Measurements from ENCODE around the gene AKT2.

AKT2 gene

GRCh38 chr19:40254714-40255418, 30.3 kb downstream of the AKT2 start:
- Histone ChIP-seq H3K36me3 (ENCODE audit: control insufficient read depth in 4 of 4, insufficient read depth in 4 of 4, low read length in 3 of 4) (peaks cover 0 to 56% (median 41%) of the 10 kb centered on the region in 4 experiments), H3K4me3 (ENCODE audit: control insufficient read depth in 1 of 7, extremely low read depth in 1 of 7, insufficient read depth in 4 of 7, low read depth in 2 of 7, low read length in 6 of 7) (no peak overlapping the region), H3K4me1 (ENCODE audit: control extremely low read depth in 1 of 4, control insufficient read depth in 4 of 4, insufficient read depth in 4 of 4, low read length in 3 of 4) (no peaks in the 10 kb centered on the region), H3K9me3 (ENCODE audit: control extremely low read depth in 1 of 5, control insufficient read depth in 4 of 5, insufficient read depth in 2 of 5, low read depth in 1 of 5, low read length in 4 of 5) (no peaks in the 10 kb centered on the region), H3K27ac (ENCODE audit: insufficient read depth in 1 of 2, low read depth in 1 of 2, low read length in 2 of 2, poor library complexity in 1 of 2, severe bottlenecking in 2 of 2) (no peak overlapping the region), H3K27me3 (replicated peaks in 2 of 5; ENCODE audit: control insufficient read depth in 4 of 5, insufficient read depth in 5 of 5, low read length in 4 of 5) (no peaks in the 10 kb centered on the region)
- DNase-seq: no peak
- ChIA-PET CTCF (interaction anchor here (1.0 to 2.2 kb wide), 2 partner anchors 14 to 26 kb away, joined by 4 to 5 read pairs; no protein-coding TSS in a partner anchor), POLR2A (no interaction called here)
- 97% methylated on average over 16 of the region's 16 CpGs for WGBS (ENCODE audit: insufficient coverage)

GRCh38 chr19:40253611-40254092, 31.5 kb downstream of the AKT2 start:
- ChIA-PET POLR2A (no interaction called here), CTCF (interaction anchor here (0.6 to 2.2 kb wide), 2 partner anchors 27 to 31 kb away, joined by 3 to 5 read pairs; partner anchors contain the start of gene AKT2)
- no peaks in the 10 kb centered on the region for H3K27me3 ChIP-seq (replicated peaks in 2 of 5; ENCODE audit: control insufficient read depth in 4 of 5, insufficient read depth in 5 of 5, low read length in 4 of 5)
- no peaks in the 10 kb centered on the region for H3K9me3 ChIP-seq (ENCODE audit: control extremely low read depth in 1 of 5, control insufficient read depth in 4 of 5, insufficient read depth in 2 of 5, low read depth in 1 of 5, low read length in 4 of 5)
- peaks cover 0 to 63% (median 41%) of the 10 kb centered on the region in 4 experiments for H3K36me3 ChIP-seq (ENCODE audit: control insufficient read depth in 4 of 4, insufficient read depth in 4 of 4, low read length in 3 of 4)
- no peak overlapping the region for H3K27ac ChIP-seq (ENCODE audit: insufficient read depth in 1 of 2, low read depth in 1 of 2, low read length in 2 of 2, poor library complexity in 1 of 2, severe bottlenecking in 2 of 2)
- DNase-seq: no peak
- no peak overlapping the region for H3K4me3 ChIP-seq (ENCODE audit: control insufficient read depth in 1 of 7, extremely low read depth in 1 of 7, insufficient read depth in 4 of 7, low read depth in 2 of 7, low read length in 6 of 7)
- 93% methylated on average over 6 of the region's 8 CpGs for WGBS (ENCODE audit: insufficient coverage)
- H3K4me1 ChIP-seq (ENCODE audit: control extremely low read depth in 1 of 4, control insufficient read depth in 4 of 4, insufficient read depth in 4 of 4, low read length in 3 of 4): peaks cover 0 to 6% (median 2%) of the 10 kb centered on the region in 4 experiments

GRCh38 chr19:40252395-40252794, 32.8 kb downstream of the AKT2 start:
- Histone ChIP-seq H3K27me3 (replicated peaks in 2 of 5; ENCODE audit: control insufficient read depth in 4 of 5, insufficient read depth in 5 of 5, low read length in 4 of 5) (no peaks in the 10 kb centered on the region), H3K9me3 (ENCODE audit: control extremely low read depth in 1 of 5, control insufficient read depth in 4 of 5, insufficient read depth in 2 of 5, low read depth in 1 of 5, low read length in 4 of 5) (no peaks in the 10 kb centered on the region), H3K4me1 (ENCODE audit: control extremely low read depth in 1 of 4, control insufficient read depth in 4 of 4, insufficient read depth in 4 of 4, low read length in 3 of 4) (peaks cover 0 to 6% (median 2%) of the 10 kb centered on the region in 4 experiments), H3K36me3 (ENCODE audit: control insufficient read depth in 4 of 4, insufficient read depth in 4 of 4, low read length in 3 of 4) (peaks cover 3 to 75% (median 48%) of the 10 kb centered on the region in 4 experiments), H3K27ac (ENCODE audit: insufficient read depth in 1 of 2, low read depth in 1 of 2, low read length in 2 of 2, poor library complexity in 1 of 2, severe bottlenecking in 2 of 2) (no peak overlapping the region), H3K4me3 (ENCODE audit: control insufficient read depth in 1 of 7, extremely low read depth in 1 of 7, insufficient read depth in 4 of 7, low read depth in 2 of 7, low read length in 6 of 7) (no peak overlapping the region)
- ChIA-PET CTCF (no interaction called here), POLR2A (no interaction called here)
- WGBS (ENCODE audit: insufficient coverage): 95% methylated on average over 6 of the region's 7 CpGs
- DNase-seq: no peak

- Histone ChIP-seq H3K4me1 (ENCODE audit: control extremely low read depth in 1 of 4, control insufficient read depth in 4 of 4, insufficient read depth in 4 of 4, low read length in 3 of 4) (peaks cover 0 to 6% (median 2%) of the 10 kb centered on the region in 4 experiments), H3K9me3 (ENCODE audit: control extremely low read depth in 1 of 5, control insufficient read depth in 4 of 5, insufficient read depth in 2 of 5, low read depth in 1 of 5, low read length in 4 of 5) (no peaks in the 10 kb centered on the region), H3K27me3 (replicated peaks in 2 of 5; ENCODE audit: control insufficient read depth in 4 of 5, insufficient read depth in 5 of 5, low read length in 4 of 5) (no peaks in the 10 kb centered on the region), H3K36me3 (ENCODE audit: control insufficient read depth in 4 of 4, insufficient read depth in 4 of 4, low read length in 3 of 4) (peaks cover 5 to 75% (median 48%) of the 10 kb centered on the region in 4 experiments), H3K4me3 (ENCODE audit: control insufficient read depth in 1 of 7, extremely low read depth in 1 of 7, insufficient read depth in 4 of 7, low read depth in 2 of 7, low read length in 6 of 7) (no peak overlapping the region), H3K27ac (ENCODE audit: insufficient read depth in 1 of 2, low read depth in 1 of 2, low read length in 2 of 2, poor library complexity in 1 of 2, severe bottlenecking in 2 of 2) (peak overlapping the region in 1 of 2 experiments; percentile 32)
- POLR2A ChIA-PET: no interaction called here
- WGBS (ENCODE audit: insufficient coverage): 90% methylated on average over 4 of the region's 4 CpGs
- no peak for DNase-seq
- CTCF ChIA-PET: no interaction called here
Measured at GRCh38 chr19:40251991-40252390, 33.2 kb downstream of the AKT2 start.

- H3K36me3 ChIP-seq (ENCODE audit: control insufficient read depth in 4 of 4, insufficient read depth in 4 of 4, low read length in 3 of 4): peaks cover 5 to 67% (median 44%) of the 10 kb centered on the region in 4 experiments
- no peaks in the 10 kb centered on the region for H3K9me3 ChIP-seq (ENCODE audit: control extremely low read depth in 1 of 5, control insufficient read depth in 4 of 5, insufficient read depth in 2 of 5, low read depth in 1 of 5, low read length in 4 of 5)
- CTCF ChIA-PET: no interaction called here
- no peak for DNase-seq
- H3K4me3 ChIP-seq (ENCODE audit: control insufficient read depth in 1 of 7, extremely low read depth in 1 of 7, insufficient read depth in 4 of 7, low read depth in 2 of 7, low read length in 6 of 7): no peak overlapping the region
- POLR2A ChIA-PET: no interaction called here
- H3K27me3 ChIP-seq (replicated peaks in 2 of 5; ENCODE audit: control insufficient read depth in 4 of 5, insufficient read depth in 5 of 5, low read length in 4 of 5): no peaks in the 10 kb centered on the region
- peaks cover 0 to 6% (median 2%) of the 10 kb centered on the region in 4 experiments for H3K4me1 ChIP-seq (ENCODE audit: control extremely low read depth in 1 of 4, control insufficient read depth in 4 of 4, insufficient read depth in 4 of 4, low read length in 3 of 4)
- H3K27ac ChIP-seq (ENCODE audit: insufficient read depth in 1 of 2, low read depth in 1 of 2, low read length in 2 of 2, poor library complexity in 1 of 2, severe bottlenecking in 2 of 2): no peak overlapping the region
Measured at GRCh38 chr19:40251244-40251643, 33.9 kb downstream of the AKT2 start.

- peaks cover 0 to 6% (median 2%) of the 10 kb centered on the region in 4 experiments for H3K4me1 ChIP-seq (ENCODE audit: control extremely low read depth in 1 of 4, control insufficient read depth in 4 of 4, insufficient read depth in 4 of 4, low read length in 3 of 4)
- H3K36me3 ChIP-seq (ENCODE audit: control insufficient read depth in 4 of 4, insufficient read depth in 4 of 4, low read length in 3 of 4): peaks cover 5 to 58% (median 32%) of the 10 kb centered on the region in 4 experiments
- no peak overlapping the region for H3K27ac ChIP-seq (ENCODE audit: insufficient read depth in 1 of 2, low read depth in 1 of 2, low read length in 2 of 2, poor library complexity in 1 of 2, severe bottlenecking in 2 of 2)
- no peaks in the 10 kb centered on the region for H3K27me3 ChIP-seq (replicated peaks in 2 of 5; ENCODE audit: control insufficient read depth in 4 of 5, insufficient read depth in 5 of 5, low read length in 4 of 5)
- no peak overlapping the region for H3K4me3 ChIP-seq (ENCODE audit: control insufficient read depth in 1 of 7, extremely low read depth in 1 of 7, insufficient read depth in 4 of 7, low read depth in 2 of 7, low read length in 6 of 7)
- WGBS (ENCODE audit: insufficient coverage): 75% methylated on average over 8 of the region's 11 CpGs
- CTCF ChIA-PET: interaction anchor here (0.9 kb wide), 1 partner anchor 17 kb away, joined by 3 read pairs; no protein-coding TSS in a partner anchor
- DNase-seq: no peak
- POLR2A ChIA-PET: no interaction called here
- H3K9me3 ChIP-seq (ENCODE audit: control extremely low read depth in 1 of 5, control insufficient read depth in 4 of 5, insufficient read depth in 2 of 5, low read depth in 1 of 5, low read length in 4 of 5): no peaks in the 10 kb centered on the region
Measured at GRCh38 chr19:40249781-40250180, 35.4 kb downstream of the AKT2 start.

GRCh38 chr19:40249201-40249600, 35.9 kb downstream of the AKT2 start:
- ChIA-PET POLR2A (interaction anchor here (0.9 kb wide), 1 partner anchor 25 kb away, joined by 3 read pairs; no protein-coding TSS in a partner anchor), CTCF (interaction anchor here (0.8 to 0.9 kb wide), 2 partner anchors 17 to 27 kb away, joined by 3 read pairs; no protein-coding TSS in a partner anchor)
- no peaks in the 10 kb centered on the region for H3K9me3 ChIP-seq (ENCODE audit: control extremely low read depth in 1 of 5, control insufficient read depth in 4 of 5, insufficient read depth in 2 of 5, low read depth in 1 of 5, low read length in 4 of 5)
- no peaks in the 10 kb centered on the region for H3K27me3 ChIP-seq (replicated peaks in 2 of 5; ENCODE audit: control insufficient read depth in 4 of 5, insufficient read depth in 5 of 5, low read length in 4 of 5)
- no peak overlapping the region for H3K4me3 ChIP-seq (ENCODE audit: control insufficient read depth in 1 of 7, extremely low read depth in 1 of 7, insufficient read depth in 4 of 7, low read depth in 2 of 7, low read length in 6 of 7)
- peaks cover 0 to 6% (median 2%) of the 10 kb centered on the region in 4 experiments for H3K4me1 ChIP-seq (ENCODE audit: control extremely low read depth in 1 of 4, control insufficient read depth in 4 of 4, insufficient read depth in 4 of 4, low read length in 3 of 4)
- peaks cover 5 to 62% (median 33%) of the 10 kb centered on the region in 4 experiments for H3K36me3 ChIP-seq (ENCODE audit: control insufficient read depth in 4 of 4, insufficient read depth in 4 of 4, low read length in 3 of 4)
- 57% methylated on average over 8 of the region's 10 CpGs for WGBS (ENCODE audit: insufficient coverage)
- DNase-seq: no peak
- H3K27ac ChIP-seq (ENCODE audit: insufficient read depth in 1 of 2, low read depth in 1 of 2, low read length in 2 of 2, poor library complexity in 1 of 2, severe bottlenecking in 2 of 2): no peak overlapping the region
